HG03439 (cell line): ENCODE results near the gene PGAM5.
A peak's percentile ranks its signal among the peaks of the same experiment; 100 is the strongest.
"Not testable (repeated sequence)": the region's sequence is repeated elsewhere in the genome, so short reads cannot be mapped to it uniquely, and the experiment has no call there.

Source experiments
- ATAC-seq: cut with Tn5 transposase; IDR thresholded peaks from one replicate; pipeline ENCODE4 v1.9.1; 2021; ENCODE audit warnings: mild to moderate bottlenecking, moderate library complexity; ENCODE audit not compliant: unreplicated experiment

The PGAM5 gene

DNA sequence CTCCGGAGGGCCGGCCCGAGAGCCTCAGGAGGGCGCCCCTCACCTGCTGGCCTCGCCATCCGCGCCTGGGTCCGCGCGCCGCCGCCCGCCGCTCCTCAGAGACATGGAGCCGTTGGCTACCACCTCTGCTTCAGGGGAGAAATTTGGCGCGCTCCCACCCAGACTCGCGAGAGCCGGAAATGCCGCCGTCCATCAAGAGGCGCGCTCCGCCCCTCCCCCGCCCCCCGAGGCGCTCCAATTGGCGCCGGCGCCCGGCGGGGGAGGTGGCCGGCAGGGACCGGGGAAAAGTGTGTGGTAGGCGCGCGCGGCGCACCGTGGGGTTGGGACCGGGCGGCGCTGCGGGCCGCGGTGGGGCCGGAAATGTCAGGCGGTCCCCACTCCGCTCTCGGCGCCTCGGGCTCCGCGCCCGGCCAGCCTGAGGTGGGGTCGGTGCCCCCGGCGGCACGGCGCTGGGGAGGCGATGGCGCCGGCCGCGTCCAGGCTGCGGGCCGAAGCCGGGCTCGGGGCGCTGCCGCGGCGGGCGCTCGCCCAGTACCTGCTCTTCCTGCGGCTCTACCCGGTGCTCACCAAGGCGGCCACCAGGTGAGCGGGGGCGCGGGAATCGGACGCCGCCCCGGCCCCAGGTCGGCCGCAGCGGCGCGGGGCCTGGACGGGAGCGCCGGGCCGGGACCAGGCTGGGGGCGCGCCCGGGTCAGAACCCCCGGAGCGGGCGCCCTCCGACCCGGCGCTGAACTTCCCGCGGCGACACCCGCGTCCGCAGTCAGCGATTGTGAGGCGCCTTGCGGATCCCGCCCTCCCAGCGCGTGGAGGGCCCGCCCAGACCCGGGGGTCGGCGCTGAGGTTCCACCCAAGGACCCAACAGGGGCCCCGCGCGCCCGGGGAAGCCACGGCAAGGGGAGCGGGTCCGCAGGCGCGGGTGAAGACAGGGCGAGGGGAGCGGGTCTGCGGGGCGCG is 23.2 kb upstream of the PGAM5 start, which contains the start of the genes POLE and PXMP2:
POLE (minus strand) TSS at position 132 of the 954 bp plus-strand sequence; CDS start at position 105, 27 bp downstream.
PXMP2 (plus strand) TSS at position 377 of the 954 bp plus-strand sequence; CDS start at position 461, 84 bp downstream.
- peak; percentile 88 for ATAC-seq

DNA sequence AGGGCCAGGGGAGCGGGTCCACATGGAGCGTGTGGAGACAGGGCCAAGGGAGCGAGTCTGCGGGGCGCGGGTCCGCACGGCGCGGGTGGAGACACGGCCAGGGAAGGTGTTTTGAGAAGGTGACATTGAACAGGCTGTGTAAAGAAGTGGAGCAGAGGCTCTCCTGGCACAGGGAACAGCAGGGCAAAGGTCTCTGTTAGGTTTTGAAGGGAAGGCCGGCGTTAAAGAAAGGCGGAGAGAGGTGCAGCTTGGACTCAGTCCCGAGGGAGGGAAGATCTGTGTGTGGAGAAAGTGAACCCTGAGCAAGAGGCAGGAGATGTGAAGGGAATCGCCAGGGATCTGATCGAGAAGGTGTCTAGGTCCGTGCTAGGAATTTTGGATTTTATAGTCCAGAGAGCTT is 21.4 kb upstream of the PGAM5 start:
- ATAC-seq = no peak

- no peak for ATAC-seq
Observed at GRCh38 chr12:132690112-132690511, 20.5 kb upstream of the PGAM5 start.

- ATAC-seq = not testable (repeated sequence)
Observed at GRCh38 chr12:132692030-132692429, 18.6 kb upstream of the PGAM5 start.

- not testable (repeated sequence) for ATAC-seq
Observed at GRCh38 chr12:132694888-132695287, 15.8 kb upstream of the PGAM5 start.

- no peak for ATAC-seq
Observed at GRCh38 chr12:132695431-132695830, 15.2 kb upstream of the PGAM5 start.

DNA sequence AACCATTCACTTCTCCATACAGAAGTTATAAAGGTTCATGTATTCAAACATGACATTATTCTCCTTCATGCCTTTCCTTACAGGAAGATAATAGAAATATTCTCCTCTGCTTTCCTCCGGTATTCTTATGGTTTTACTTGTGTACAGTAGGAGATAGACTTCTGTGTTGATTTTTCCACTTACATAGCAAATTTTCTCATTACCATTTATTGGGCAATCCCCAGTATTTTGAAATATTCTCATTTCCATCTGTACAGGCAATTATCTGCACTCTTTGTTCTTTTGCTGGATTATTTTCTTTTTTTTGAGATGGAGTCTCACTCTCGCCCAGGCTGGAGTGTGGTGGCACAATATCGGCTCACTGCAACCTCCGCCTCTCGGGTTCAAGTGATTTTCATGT is 12.3 kb upstream of the PGAM5 start:
- ATAC-seq = no peak

DNA sequence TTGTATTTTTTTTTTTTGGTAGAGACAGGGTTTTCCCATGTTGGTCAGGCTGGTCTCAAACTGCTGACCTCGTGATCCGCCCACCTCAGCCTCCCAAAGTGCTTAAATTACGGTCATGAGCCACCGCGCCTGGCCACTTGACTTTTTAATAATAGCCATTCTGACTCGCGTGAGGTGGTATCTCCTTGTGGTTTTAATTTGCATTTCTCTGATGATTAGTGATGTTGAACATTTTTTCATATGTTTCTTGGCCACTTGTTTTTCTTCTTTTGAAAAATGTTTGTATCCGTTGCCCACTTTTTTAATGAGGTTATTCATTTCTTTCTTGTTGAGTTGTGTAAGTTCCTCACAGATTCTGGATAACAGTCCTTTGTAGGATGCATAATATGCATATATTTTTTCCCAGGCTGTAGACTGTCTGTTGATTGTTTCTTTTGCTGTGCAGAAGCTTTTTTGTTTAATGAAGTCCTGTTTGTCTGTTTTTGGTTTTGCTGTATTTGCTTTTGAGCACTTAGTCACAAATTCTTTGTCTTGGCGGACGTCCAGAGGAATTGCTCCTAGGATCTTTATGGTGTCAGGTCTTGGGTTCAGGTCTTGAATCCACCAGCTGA is 10.3 kb upstream of the PGAM5 start:
- peak; percentile 68 for ATAC-seq

GRCh38 chr12:132702640-132703039 is 8.0 kb upstream of the PGAM5 start:
- no peak for ATAC-seq

- no peak for ATAC-seq
Observed at GRCh38 chr12:132703641-132704040, 7.0 kb upstream of the PGAM5 start.

GRCh38 chr12:132707241-132707640 is 3.4 kb upstream of the PGAM5 start:
- ATAC-seq = no peak

DNA sequence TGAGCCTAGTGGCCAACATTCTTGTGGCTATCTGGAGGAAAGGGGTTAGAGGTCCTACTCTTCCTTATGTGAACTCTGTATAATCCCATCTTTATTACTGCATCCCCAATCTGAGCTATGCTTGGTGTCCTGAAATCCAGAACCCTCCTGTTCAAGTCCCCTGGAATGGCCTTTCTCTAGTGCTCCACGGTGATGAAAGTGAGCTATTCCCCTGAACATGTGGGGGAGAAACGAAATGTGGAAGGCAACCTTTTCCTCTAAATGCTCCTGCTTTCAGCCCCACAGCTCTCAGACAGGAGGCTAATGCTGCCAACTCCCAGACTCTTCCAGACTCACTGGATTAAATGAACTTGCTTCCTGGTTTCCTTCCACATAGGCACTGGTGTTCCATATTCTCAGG is 2.5 kb upstream of the PGAM5 start:
- no peak for ATAC-seq

- ATAC-seq = peak; percentile 37
Observed at GRCh38 chr12:132710043-132710404, 618 bp upstream of the PGAM5 start.

DNA sequence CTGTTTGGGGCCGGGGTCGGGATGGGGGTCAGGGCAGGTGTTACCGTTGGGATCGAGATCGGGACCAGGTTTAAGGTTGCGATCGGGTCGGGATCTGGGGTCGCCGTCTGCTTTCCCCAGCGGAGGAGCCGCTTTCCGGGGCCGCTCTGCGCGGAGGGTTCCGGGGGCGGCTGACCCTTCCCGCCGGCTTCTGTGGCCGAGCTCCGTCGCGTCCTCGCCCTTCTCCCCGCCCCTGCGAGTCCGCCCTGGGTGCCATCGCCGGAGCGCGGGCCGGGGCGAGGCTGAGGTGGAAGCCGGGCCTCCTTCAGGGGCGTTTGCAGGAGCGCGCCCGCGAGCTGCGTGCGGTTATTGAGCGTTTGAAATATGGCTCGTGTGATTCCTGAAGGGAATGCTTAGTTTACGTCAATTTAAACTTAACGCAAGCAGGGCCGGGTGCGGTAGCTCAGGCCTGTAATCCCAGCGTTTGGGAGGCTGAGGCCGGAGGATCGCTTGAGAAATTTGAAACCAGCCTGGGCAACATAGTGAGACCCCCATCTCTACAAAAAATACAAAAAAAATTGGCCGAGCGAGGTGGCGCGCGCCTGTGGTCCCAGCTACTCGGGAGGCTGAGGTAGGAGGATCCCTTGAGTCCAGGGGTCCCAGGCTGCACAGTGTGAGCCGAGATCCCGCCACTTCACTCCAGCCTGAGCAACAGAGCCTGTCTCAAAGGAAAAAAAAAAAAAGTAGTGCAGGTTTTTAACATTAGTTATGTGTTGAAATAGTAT is 620 bp downstream of the PGAM5 start:
- ATAC-seq = peak; percentile 11

DNA sequence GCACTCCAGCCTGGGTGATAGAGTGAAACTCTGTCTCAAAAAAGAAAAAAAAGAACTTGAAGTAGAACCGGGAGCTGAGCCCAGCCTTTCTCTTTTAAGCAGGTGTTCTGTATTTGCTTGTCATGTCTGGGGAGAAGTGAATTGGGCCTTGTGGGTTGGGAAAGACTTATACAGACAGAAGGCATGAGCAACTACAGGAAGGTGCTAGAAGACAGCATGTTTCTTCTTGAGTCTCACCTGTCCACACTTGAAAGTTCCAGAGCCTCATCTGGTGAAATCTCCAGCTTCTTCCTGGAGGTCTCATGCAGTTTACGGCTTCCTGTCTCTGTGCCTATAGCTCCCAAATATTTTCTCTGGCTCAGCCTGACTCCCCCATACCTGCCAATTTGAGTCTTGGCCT is 2.5 kb downstream of the PGAM5 start:
- no peak for ATAC-seq

GRCh38 chr12:132715874-132716273 is 5.2 kb downstream of the PGAM5 start:
- ATAC-seq = no peak

- ATAC-seq = no peak
Observed at GRCh38 chr12:132716356-132716755, 5.7 kb downstream of the PGAM5 start.

DNA sequence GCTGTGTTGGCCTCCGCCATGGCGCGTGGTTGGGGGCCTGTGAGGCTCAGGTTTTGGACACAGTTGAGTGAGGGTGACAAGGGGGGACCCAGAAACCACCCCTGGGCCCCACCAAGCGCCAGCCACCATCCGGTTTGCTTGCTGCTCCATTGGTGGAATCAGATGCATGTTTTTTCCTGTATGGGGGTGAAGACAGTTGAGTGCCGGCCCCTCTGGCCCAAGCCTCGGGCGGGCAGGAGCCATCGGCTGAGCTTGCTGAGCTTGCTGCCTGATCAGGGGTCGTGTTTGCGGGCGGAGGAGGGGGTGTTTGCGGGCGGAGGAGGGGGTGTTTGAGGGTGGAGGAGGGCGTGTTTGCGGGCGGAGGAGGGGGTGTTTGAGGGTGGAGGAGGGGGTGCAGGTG is 6.4 kb downstream of the PGAM5 start:
- ATAC-seq = no peak

- ATAC-seq = no peak
Observed at GRCh38 chr12:132717531-132718387, 7.1 kb downstream of the PGAM5 start.

DNA sequence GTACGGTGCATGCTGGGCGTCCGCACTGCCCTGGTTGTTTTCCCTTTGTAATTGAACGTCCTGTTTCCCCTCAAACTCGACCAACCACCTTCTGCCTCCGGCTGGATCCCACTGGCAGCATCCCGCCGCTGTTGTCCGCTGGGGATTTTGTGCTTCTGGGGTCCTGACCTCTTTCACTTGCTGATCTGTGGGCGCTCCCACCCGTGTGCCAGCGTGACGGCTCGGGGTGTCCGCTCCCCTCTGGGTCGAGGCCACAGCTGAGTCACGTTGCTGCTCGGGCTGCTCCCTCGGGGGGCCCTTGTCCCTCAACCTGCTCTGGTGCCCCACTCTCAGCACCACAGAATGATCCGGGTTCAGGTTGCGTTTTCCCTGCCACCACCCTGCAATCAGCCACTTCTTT is 8.0 kb downstream of the PGAM5 start:
- no peak for ATAC-seq
